Parathyroid adenoma (tissue), 2 donors: ENCODE measurements around the gene MC3R.

Source experiments
- H2AFZ ChIP-seq: fragments of 300-600 bp; sonication (generic); one replicate; pipeline ENCODE4 v1.7.0; 2017; ENCODE audit warnings: antibody characterized with exemption, mild to moderate bottlenecking
- H3K27ac ChIP-seq: fragments of 300-600 bp; sonication (generic); one replicate; pipeline ENCODE4 v1.7.0; 2017
- H3K27me3 ChIP-seq: fragments of 300-600 bp; sonication (generic); one replicate; pipeline ENCODE4 v1.7.0; 2017; ENCODE audit warnings: low read length; ENCODE audit not compliant: control insufficient read depth, insufficient read depth
- H3K36me3 ChIP-seq: fragments of 300-600 bp; sonication (generic); one replicate; pipeline ENCODE4 v1.7.0; 2017; ENCODE audit warnings: low read length; ENCODE audit not compliant: control insufficient read depth, insufficient read depth
- H3K4me1 ChIP-seq: fragments of 300-600 bp; sonication (generic); one replicate; pipeline ENCODE4 v1.7.0; 2017; ENCODE audit warnings: control low read depth
- H3K4me2 ChIP-seq: fragments of 300-600 bp; sonication (generic); one replicate; pipeline ENCODE4 v1.7.0; 2017; ENCODE audit warnings: low read length
- H3K4me3 ChIP-seq: fragments of 300-600 bp; sonication (generic); one replicate; pipeline ENCODE4 v1.7.0; 2017; ENCODE audit warnings: low read depth, low read length
- H3K79me2 ChIP-seq: fragments of 300-600 bp; sonication (generic); one replicate; pipeline ENCODE4 v1.7.0; 2017; ENCODE audit warnings: control low read depth
- H3K9ac ChIP-seq: fragments of 300-600 bp; sonication (generic); one replicate; pipeline ENCODE4 v1.7.0; 2017; ENCODE audit warnings: mild to moderate bottlenecking
- H3K9me3 ChIP-seq: fragments of 300-600 bp; sonication (generic); one replicate; pipeline ENCODE4 v1.7.0; 2017; ENCODE audit warnings: low read length; ENCODE audit not compliant: control insufficient read depth
- CTCF ChIP-seq: fragments of 300-600 bp; sonication (generic); IDR thresholded peaks from one replicate; pipeline ENCODE4 v1.7.0; 2017; ENCODE audit warnings: antibody characterized with exemption, mild to moderate bottlenecking
- donor health status: primary hyperparathyroidism.

Gene MC3R

GRCh38 chr20:56247954-56248782 is at the start of gene MC3R:
TSS of gene MC3R (plus strand) at chr20:56248732. CDS start at chr20:56248844, 112 bp downstream.
- no peaks in the 10 kb centered on the region for H3K4me1 ChIP-seq
- H3K27me3 ChIP-seq: no peaks in the 10 kb centered on the region
- no peaks in the 10 kb centered on the region for H3K36me3 ChIP-seq
- H2AFZ ChIP-seq: no peak within 1 kb of the TSS
- no peaks in the 10 kb centered on the region for H3K79me2 ChIP-seq
- H3K4me3 ChIP-seq: no peak within 1 kb of the TSS
- no peak within 1 kb of the TSS for H3K9ac ChIP-seq
- TF ChIP-seq CTCF: peak; percentile 50
- H3K27ac ChIP-seq: no peak within 1 kb of the TSS
- no peak within 1 kb of the TSS for H3K4me2 ChIP-seq
- no peaks in the 10 kb centered on the region for H3K9me3 ChIP-seq

- H3K36me3 ChIP-seq: no peaks in the 10 kb centered on the region
- H3K4me3 ChIP-seq: no peak overlapping the region
- H3K9me3 ChIP-seq: peaks cover 3% of the 10 kb centered on the region
- no peak overlapping the region for H3K9ac ChIP-seq
- H3K79me2 ChIP-seq: no peaks in the 10 kb centered on the region
- no peak for TF ChIP-seq CTCF
- no peaks in the 10 kb centered on the region for H3K4me1 ChIP-seq
- no peak overlapping the region for H2AFZ ChIP-seq
- H3K27me3 ChIP-seq: peaks cover 3% of the 10 kb centered on the region
- no peak overlapping the region for H3K27ac ChIP-seq
- H3K4me2 ChIP-seq: no peak overlapping the region
Measured at GRCh38 chr20:56200456-56200855, 48.1 kb upstream of the MC3R start.

- H3K27me3 ChIP-seq: peaks cover 3% of the 10 kb centered on the region
- H3K36me3 ChIP-seq: no peaks in the 10 kb centered on the region
- no peaks in the 10 kb centered on the region for H3K79me2 ChIP-seq
- no peak for TF ChIP-seq CTCF
- H3K4me2 ChIP-seq: no peak overlapping the region
- H3K4me3 ChIP-seq: no peak overlapping the region
- H3K9me3 ChIP-seq: peaks cover 3% of the 10 kb centered on the region
- H3K27ac ChIP-seq: no peak overlapping the region
- no peaks in the 10 kb centered on the region for H3K4me1 ChIP-seq
- H2AFZ ChIP-seq: no peak overlapping the region
- H3K9ac ChIP-seq: no peak overlapping the region
Measured at GRCh38 chr20:56202493-56203077, 45.9 kb upstream of the MC3R start.

GRCh38 chr20:56204206-56204605 is 44.3 kb upstream of the MC3R start:
- Histone ChIP-seq H3K79me2 (no peaks in the 10 kb centered on the region), H3K27me3 (peaks cover 3% of the 10 kb centered on the region), H2AFZ (no peak overlapping the region), H3K4me2 (no peak overlapping the region), H3K9ac (no peak overlapping the region), H3K27ac (no peak overlapping the region), H3K4me1 (no peaks in the 10 kb centered on the region), H3K4me3 (no peak overlapping the region), H3K36me3 (no peaks in the 10 kb centered on the region), H3K9me3 (peaks cover 3% of the 10 kb centered on the region)
- no peak for TF ChIP-seq CTCF
